ENCODE data around the gene KCNJ3. TPM values are rescaled to one million over a fixed set of nuclear protein-coding genes. Genes with fewer than 3 reads are reported as not detected.
A peak's percentile ranks its signal among the peaks of the same experiment; 100 is the strongest.

KCNJ3 gene
- total RNA-seq (2021) (0.31 to 0.69 TPM (median 0.32 TPM) in 3 replicates), Bru-seq, nascent RNA (percentile 29 among the genes with signal in this experiment)
- long read RNA-seq, experiment 1, full-length matches to known transcripts, result 1 of 2 reads
- long read RNA-seq, experiment 1, partial matches to known transcripts, result 0 of 2 reads
- long read RNA-seq, experiment 1, other reads (novel, unspliced or antisense), result 1 of 2 reads
- long read RNA-seq, experiment 2, result 0 reads
- long read RNA-seq, experiment 3, full-length matches to known transcripts, result 1 of 1 reads
- long read RNA-seq, experiment 3, partial matches to known transcripts, result 0 of 1 reads
- long read RNA-seq, experiment 3, other reads (novel, unspliced or antisense), result 0 of 1 reads

GRCh38 chr2:154698296-154698720, at the start of gene KCNJ3:
TSS of gene KCNJ3 (plus strand) at chr2:154698695. CDS start at chr2:154698776, 81 bp downstream.
- Mint-ChIP-seq H3K4me1 (peaks cover 14% of the 10 kb centered on the region), H3K27me3 (ENCODE audit: low read depth) (peaks cover 52% of the 10 kb centered on the region), H3K4me3 (peak within 1 kb of the TSS; percentile 78), H3K36me3 (no peaks in the 10 kb centered on the region), H3K9me3 (no peaks in the 10 kb centered on the region), H3K27ac (no peak within 1 kb of the TSS)
- TF ChIP-seq, protein P1, sequence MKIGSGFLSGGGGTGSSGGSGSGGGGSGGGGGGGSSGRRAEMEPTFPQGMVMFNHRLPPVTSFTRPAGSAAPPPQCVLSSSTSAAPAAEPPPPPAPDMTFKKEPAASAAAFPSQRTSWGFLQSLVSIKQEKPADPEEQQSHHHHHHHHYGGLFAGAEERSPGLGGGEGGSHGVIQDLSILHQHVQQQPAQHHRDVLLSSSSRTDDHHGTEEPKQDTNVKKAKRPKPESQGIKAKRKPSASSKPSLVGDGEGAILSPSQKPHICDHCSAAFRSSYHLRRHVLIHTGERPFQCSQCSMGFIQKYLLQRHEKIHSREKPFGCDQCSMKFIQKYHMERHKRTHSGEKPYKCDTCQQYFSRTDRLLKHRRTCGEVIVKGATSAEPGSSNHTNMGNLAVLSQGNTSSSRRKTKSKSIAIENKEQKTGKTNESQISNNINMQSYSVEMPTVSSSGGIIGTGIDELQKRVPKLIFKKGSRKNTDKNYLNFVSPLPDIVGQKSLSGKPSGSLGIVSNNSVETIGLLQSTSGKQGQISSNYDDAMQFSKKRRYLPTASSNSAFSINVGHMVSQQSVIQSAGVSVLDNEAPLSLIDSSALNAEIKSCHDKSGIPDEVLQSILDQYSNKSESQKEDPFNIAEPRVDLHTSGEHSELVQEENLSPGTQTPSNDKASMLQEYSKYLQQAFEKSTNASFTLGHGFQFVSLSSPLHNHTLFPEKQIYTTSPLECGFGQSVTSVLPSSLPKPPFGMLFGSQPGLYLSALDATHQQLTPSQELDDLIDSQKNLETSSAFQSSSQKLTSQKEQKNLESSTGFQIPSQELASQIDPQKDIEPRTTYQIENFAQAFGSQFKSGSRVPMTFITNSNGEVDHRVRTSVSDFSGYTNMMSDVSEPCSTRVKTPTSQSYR (CRISPR knock-in tag; IDR thresholded peaks at IDR 0.05), result no peak
- TF ChIP-seq ZBTB43 (CRISPR knock-in tag; IDR thresholded peaks at IDR 0.05) (no peak), SMAD4 (CRISPR knock-in tag; IDR thresholded peaks at IDR 0.05) (no peak), FOXK1 (CRISPR knock-in tag; IDR thresholded peaks at IDR 0.05) (no peak), TCF7 (CRISPR knock-in tag; IDR thresholded peaks at IDR 0.05; ENCODE audit: low read depth) (no peak), ZNF416 (CRISPR knock-in tag; IDR thresholded peaks at IDR 0.05) (no peak), PRDM15 (CRISPR knock-in tag; IDR thresholded peaks at IDR 0.05) (no peak), JAZF1 (CRISPR knock-in tag; IDR thresholded peaks at IDR 0.05) (no peak), FOXP1 (CRISPR knock-in tag; IDR thresholded peaks at IDR 0.05; ENCODE audit: borderline replicate concordance) (no peak), ETV6 (CRISPR knock-in tag; IDR thresholded peaks at IDR 0.05) (no peak), ATF3 (CRISPR knock-in tag; conservative IDR thresholded peaks at IDR 0.05) (no peak), ZMAT4 (CRISPR knock-in tag; IDR thresholded peaks at IDR 0.05) (no peak), IRF1 (CRISPR knock-in tag; IDR thresholded peaks at IDR 0.05) (no peak), OVOL2 (CRISPR knock-in tag; IDR thresholded peaks at IDR 0.05; ENCODE audit: borderline replicate concordance) (no peak), GABPB1 (CRISPR knock-in tag; IDR thresholded peaks at IDR 0.05) (no peak), RORB (CRISPR knock-in tag; IDR thresholded peaks at IDR 0.05) (no peak), ZNF396 (CRISPR knock-in tag; IDR thresholded peaks at IDR 0.05; ENCODE audit: borderline replicate concordance) (no peak)
- TF ChIP-seq, protein P2, sequence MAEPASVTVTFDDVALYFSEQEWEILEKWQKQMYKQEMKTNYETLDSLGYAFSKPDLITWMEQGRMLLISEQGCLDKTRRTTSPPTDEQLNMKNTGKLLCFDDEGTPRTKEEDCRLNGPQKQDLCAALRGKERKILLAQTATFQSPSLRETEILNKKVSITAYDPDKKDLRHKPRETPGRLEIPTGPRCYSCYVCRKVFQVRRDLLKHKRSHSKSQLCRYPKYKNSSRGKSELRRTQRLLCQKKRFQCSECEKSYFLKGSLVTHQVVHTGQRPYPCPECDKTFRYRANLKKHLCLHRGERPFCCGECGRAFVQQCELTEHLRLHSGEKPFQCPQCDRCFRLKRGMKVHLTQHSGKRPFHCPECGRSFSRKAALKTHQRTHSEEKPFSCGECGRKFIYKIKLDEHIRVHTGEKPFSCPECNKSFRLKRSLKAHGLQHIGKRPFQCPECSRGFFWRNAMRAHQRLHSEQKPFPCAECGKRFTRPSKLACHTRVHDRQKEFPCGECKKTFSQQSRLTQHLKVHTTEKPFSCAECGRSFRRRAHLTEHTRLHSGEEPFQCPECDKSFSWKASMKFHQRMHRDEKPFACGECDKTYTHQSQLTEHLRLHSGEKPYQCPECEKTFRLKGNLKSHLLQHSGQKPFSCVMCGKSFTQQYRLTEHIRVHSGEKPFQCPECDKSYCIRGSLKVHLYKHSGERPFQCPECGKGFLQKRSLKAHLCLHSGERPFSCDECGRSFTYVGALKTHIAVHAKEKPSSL (CRISPR knock-in tag; conservative IDR thresholded peaks at IDR 0.05), result no peak
- TF ChIP-seq, protein P3, sequence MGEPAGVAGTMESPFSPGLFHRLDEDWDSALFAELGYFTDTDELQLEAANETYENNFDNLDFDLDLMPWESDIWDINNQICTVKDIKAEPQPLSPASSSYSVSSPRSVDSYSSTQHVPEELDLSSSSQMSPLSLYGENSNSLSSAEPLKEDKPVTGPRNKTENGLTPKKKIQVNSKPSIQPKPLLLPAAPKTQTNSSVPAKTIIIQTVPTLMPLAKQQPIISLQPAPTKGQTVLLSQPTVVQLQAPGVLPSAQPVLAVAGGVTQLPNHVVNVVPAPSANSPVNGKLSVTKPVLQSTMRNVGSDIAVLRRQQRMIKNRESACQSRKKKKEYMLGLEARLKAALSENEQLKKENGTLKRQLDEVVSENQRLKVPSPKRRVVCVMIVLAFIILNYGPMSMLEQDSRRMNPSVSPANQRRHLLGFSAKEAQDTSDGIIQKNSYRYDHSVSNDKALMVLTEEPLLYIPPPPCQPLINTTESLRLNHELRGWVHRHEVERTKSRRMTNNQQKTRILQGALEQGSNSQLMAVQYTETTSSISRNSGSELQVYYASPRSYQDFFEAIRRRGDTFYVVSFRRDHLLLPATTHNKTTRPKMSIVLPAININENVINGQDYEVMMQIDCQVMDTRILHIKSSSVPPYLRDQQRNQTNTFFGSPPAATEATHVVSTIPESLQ (CRISPR knock-in tag; IDR thresholded peaks at IDR 0.05), result no peak
- TF ChIP-seq, protein P4, sequence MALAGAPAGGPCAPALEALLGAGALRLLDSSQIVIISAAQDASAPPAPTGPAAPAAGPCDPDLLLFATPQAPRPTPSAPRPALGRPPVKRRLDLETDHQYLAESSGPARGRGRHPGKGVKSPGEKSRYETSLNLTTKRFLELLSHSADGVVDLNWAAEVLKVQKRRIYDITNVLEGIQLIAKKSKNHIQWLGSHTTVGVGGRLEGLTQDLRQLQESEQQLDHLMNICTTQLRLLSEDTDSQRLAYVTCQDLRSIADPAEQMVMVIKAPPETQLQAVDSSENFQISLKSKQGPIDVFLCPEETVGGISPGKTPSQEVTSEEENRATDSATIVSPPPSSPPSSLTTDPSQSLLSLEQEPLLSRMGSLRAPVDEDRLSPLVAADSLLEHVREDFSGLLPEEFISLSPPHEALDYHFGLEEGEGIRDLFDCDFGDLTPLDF (CRISPR knock-in tag; IDR thresholded peaks at IDR 0.05), result no peak
- DNase-seq (ENCODE audit: low spot score) (no peak), ATAC-seq (no peak)
- ChIA-PET CTCF (interaction anchor here (0.9 to 1.2 kb wide), 2 partner anchors 10 to 214 kb away, joined by 3 to 4 read pairs; no protein-coding TSS in a partner anchor), POLR2A (no interaction called here)

All from WTC11 (cell line).